C4-2B (cell line): ENCODE data around the gene GBGT1.

Source experiments
- H3K27ac ChIP-seq: fragments of 450-650 bp; 2 replicates; pipeline ENCODE4 v1.5.1; 2017
- CTCF ChIP-seq: fragments of 450-650 bp; conservative IDR thresholded peaks from 2 replicates; pipeline ENCODE4 v1.5.1; 2017; ENCODE audit warnings: mild to moderate bottlenecking
- ZFX ChIP-seq: fragments of 450-650 bp; IDR thresholded peaks from 2 replicates; pipeline ENCODE4 v1.6.1; 2017

Gene GBGT1

DNA sequence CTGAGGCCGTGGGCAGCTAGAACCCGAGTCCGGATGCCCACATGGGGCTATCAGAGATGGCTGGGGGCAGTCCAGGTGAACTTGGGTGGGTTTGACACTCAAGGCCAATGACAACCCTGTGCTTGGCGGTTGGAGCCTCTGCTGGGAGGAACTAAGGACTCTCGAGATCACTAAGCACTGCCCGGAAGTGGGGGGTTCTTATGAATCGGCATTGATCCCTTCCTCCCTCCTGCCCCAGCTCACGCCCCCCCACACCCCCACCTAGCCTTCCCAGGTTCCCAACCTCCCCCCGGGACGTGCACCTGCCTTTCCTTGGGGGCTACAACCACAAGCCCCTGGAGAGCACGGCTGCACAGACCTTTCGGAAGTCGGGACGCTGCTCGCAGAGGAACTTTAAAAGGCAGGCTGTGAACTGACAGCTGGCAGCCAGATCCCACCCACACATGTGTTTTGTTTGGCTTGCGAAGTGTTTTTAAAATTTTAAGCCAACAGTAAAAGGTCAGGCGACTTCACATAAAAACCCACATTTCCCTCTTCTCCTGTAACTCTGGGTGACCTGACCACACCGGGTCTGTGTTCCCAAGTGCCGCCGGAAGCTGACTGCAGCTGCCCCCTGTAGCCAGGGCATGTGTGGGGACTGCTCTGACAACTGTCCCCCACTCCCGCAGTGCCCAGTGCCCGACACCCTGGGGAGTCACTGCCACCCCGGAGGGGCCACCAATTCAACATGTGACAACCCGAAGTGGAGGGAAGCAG, 37.6 kb downstream of the GBGT1 start:
- no peak overlapping the region for H3K27ac ChIP-seq
- TF ChIP-seq CTCF = no peak
- TF ChIP-seq ZFX = no peak

DNA sequence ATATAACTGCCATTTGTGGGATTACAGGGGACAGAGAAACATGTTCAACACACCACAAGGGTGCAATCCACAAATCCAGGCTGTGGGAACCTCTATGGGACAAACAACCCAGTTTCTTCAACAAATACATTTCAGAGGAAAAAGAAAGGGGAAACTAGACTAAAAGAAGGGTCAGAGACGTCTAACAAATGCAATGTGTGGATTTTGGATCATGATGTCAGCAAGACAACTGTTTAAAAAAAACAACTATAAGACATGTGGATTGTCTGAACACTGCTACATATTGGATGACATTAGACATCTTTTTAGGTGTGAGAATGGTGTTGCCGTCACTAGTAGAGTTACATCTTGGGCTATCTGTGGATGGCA, 38.8 kb downstream of the GBGT1 start:
- no peak for TF ChIP-seq CTCF
- no peak for TF ChIP-seq ZFX
- H3K27ac ChIP-seq = no peak overlapping the region

GRCh38 chr9:133124123-133124906, 39.4 kb downstream of the GBGT1 start:
- TF ChIP-seq ZFX = no peak
- no peak for TF ChIP-seq CTCF
- H3K27ac ChIP-seq = no peak overlapping the region

DNA sequence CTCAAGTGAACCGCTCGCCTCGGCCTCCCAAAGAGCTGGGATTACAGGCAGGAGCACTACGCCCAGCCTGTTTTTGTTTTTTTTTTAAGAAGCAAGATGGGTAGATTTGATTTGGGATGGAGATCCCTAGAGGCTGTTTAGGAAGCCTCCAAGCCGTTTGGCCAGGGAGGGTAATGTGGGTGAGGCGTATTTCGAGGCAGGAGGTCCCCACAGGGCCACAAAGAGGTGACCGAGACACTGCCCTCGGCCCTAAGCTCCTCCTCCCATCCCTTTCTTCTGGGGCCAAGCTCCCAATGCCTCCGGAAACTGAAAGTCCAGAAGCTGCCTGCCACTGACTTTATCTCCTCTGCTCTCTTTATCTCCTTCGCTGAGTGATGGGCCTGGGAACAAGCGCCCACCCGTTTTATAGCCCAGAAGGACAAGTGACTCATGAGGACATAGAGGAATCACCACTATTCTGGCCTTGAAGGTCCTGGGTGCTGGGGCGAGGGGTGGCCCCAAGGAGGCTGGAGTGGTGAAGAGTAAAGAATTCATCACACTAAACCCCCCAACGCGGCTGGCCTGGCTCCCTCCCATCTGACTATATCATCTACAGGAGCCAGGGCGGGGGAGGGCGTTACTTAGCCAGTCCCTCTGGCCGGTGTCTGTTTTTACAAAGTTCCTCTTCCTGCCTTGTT, 40.6 kb downstream of the GBGT1 start:
- H3K27ac ChIP-seq = no peak overlapping the region
- TF ChIP-seq CTCF (no peak), ZFX (no peak)

DNA sequence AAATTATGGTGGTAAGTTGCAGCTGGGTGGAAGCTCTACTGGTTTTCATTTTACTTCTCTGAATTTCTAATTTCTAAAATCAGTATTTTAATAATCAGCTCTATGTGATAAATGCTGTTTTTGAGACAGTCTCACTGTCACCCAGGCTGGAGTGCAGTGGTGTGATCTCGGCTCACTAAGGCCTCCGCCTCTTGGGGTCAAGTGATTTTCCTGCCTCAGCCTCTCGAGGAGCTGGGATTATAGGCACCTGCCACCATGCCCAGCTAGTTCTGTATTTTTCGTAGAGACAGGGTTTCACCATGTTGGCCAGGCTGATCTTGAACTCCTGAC, 41.1 kb downstream of the GBGT1 start:
- TF ChIP-seq ZFX (no peak), CTCF (no peak)
- no peak overlapping the region for H3K27ac ChIP-seq

DNA sequence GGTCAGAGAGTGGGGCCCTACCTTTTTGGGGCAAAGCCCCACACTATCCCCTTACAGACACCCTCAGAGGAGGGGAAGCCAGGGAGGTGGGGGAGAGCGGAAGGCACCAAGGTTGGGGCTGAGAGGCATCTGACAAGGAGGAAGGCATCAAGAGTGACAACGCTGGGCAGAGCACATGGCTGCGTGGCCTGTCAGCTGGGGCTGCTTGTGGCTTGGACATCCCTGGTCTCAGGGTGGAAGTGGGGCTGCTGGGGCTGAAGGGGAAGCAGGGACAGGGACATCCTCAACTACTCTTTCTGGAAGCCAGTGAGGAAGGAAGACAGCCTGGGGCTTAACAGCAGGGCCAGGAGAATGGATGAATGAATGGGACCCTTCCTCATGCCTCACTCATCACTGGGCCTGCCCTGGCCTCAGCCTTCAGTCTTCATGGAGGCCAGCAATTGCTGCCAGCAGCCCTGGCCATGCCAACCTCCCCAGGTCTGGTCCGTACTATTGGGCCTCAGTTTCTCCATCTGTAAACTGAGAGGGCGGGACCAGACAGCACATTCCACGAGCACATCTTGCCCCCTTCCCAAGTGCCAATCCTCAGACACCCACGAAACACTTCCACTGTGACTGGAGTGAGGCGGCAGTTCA, 41.7 kb downstream of the GBGT1 start:
- no peak for TF ChIP-seq ZFX
- no peak for TF ChIP-seq CTCF
- H3K27ac ChIP-seq = peak overlapping the region; percentile 93; the same call in 1 of the 2 replicates
